Smooth muscle cell (in vitro differentiated cells): ENCODE results near the gene PPIL4. TPM values are rescaled to one million over a fixed set of nuclear protein-coding genes. Genes with fewer than 3 reads are reported as not detected.

Experiments
- DNase-seq: peaks from one replicate; lab custom pipeline; 2025; ENCODE audit not compliant: unreplicated experiment; lab: John Stamatoyannopoulos, UW
- H2AFZ ChIP-seq: fragments of 200-600 bp; sonication (generic); 2 replicates; pipeline ENCODE4 v1.6.0; 2016; ENCODE audit warnings: antibody characterized with exemption, low read depth, mild to moderate bottlenecking
- H3F3A ChIP-seq: fragments of 200-600 bp; sonication (generic); 2 replicates; pipeline ENCODE4 v1.6.0; 2017; ENCODE audit warnings: antibody characterized with exemption, low read depth
- H3K27ac ChIP-seq: fragments of 200-600 bp; sonication (generic); 2 replicates; pipeline ENCODE4 v1.5.1; 2016; ENCODE audit warnings: low read depth, mild to moderate bottlenecking
- H3K27me3 ChIP-seq: fragments of 200-600 bp; sonication (generic); 2 replicates; pipeline ENCODE4 v1.6.1; 2016; ENCODE audit warnings: low read depth, mild to moderate bottlenecking
- H3K36me3 ChIP-seq: fragments of 200-600 bp; sonication (generic); 2 replicates; pipeline ENCODE4 v1.5.1; 2016; ENCODE audit warnings: low read depth
- H3K4me1 ChIP-seq: fragments of 200-600 bp; sonication (generic); 2 replicates; pipeline ENCODE4 v1.5.1; 2016; ENCODE audit warnings: low read depth
- H3K4me2 ChIP-seq: fragments of 200-600 bp; sonication (generic); 2 replicates; pipeline ENCODE4 v1.6.0; 2016; ENCODE audit warnings: mild to moderate bottlenecking
- H3K4me3 ChIP-seq: fragments of 200-600 bp; sonication (generic); 2 replicates; pipeline ENCODE4 v1.5.1; 2016; ENCODE audit warnings: mild to moderate bottlenecking
- H3K79me2 ChIP-seq: fragments of 200-600 bp; sonication (generic); 2 replicates; pipeline ENCODE4 v1.6.0; 2016; ENCODE audit warnings: low read depth, mild to moderate bottlenecking
- H3K9ac ChIP-seq: fragments of 200-600 bp; sonication (generic); 2 replicates; pipeline ENCODE4 v1.6.0; 2016; ENCODE audit warnings: low read depth
- H3K9me3 ChIP-seq: fragments of 200-600 bp; sonication (generic); replicated peaks from 2 replicates; pipeline ENCODE4 v1.5.1; 2016; ENCODE audit warnings: low read depth
- H4K20me1 ChIP-seq: fragments of 200-600 bp; sonication (generic); 2 replicates; pipeline ENCODE4 v1.6.0; 2016; ENCODE audit warnings: low read depth
- WGBS: methylation state at CpG from one replicate; pipeline ENCODE4 v1.1.7; 2016; ENCODE audit warnings: low lambda C conversion rate; 5-methylcytosine and 5-hydroxymethylcytosine counted together
- polyA plus RNA-seq: library from polyadenylated mRNA; unstranded; fragments of >200 nt; fragmentation: Nextera tagmentation; extraction: Ambion mirVana; gene quantifications from 2 replicates; pipeline ENCODE4 v1.2.1, GENCODE V29; 2016
- total RNA-seq: library from RNA; depleted of rRNA; stranded (reverse); fragments of >200 nt; gene quantifications from 2 replicates; pipeline ENCODE4 v1.2.3, GENCODE V29; 2014
- TF ChIP-seq, protein P1 (sequence below): fragments of 200-600 bp; sonication (generic); IDR thresholded peaks from 2 replicates; pipeline ENCODE4 v1.5.1; 2017; ENCODE audit warnings: borderline replicate concordance, mild to moderate bottlenecking, antibody characterized with exemption; ENCODE audit not compliant: insufficient read depth, poor library complexity, severe bottlenecking

PPIL4 gene
- total and polyA plus RNA-seq, 2 experiments from 2014 or later, result 30.8 to 64.8 TPM

GRCh38 chr6:149477544-149477943 lies 68.3 kb downstream of the PPIL4 start:
- no peak for DNase-seq
- 92% methylated on average over 5 of the region's 5 CpGs for WGBS
- H3K27ac ChIP-seq, result no peak overlapping the region
- H3K4me1 ChIP-seq, result no peaks in the 10 kb centered on the region
- H3K9me3 ChIP-seq, result no peaks in the 10 kb centered on the region
- no peak overlapping the region for H3K9ac ChIP-seq
- H3K79me2 ChIP-seq, result no peaks in the 10 kb centered on the region
- no peaks in the 10 kb centered on the region for H3K27me3 ChIP-seq
- H4K20me1 ChIP-seq, result no peaks in the 10 kb centered on the region
- no peaks in the 10 kb centered on the region for H3F3A ChIP-seq
- no peak overlapping the region for H3K4me3 ChIP-seq
- no peak overlapping the region for H2AFZ ChIP-seq
- H3K36me3 ChIP-seq, result no peaks in the 10 kb centered on the region
- TF ChIP-seq, protein P1, sequence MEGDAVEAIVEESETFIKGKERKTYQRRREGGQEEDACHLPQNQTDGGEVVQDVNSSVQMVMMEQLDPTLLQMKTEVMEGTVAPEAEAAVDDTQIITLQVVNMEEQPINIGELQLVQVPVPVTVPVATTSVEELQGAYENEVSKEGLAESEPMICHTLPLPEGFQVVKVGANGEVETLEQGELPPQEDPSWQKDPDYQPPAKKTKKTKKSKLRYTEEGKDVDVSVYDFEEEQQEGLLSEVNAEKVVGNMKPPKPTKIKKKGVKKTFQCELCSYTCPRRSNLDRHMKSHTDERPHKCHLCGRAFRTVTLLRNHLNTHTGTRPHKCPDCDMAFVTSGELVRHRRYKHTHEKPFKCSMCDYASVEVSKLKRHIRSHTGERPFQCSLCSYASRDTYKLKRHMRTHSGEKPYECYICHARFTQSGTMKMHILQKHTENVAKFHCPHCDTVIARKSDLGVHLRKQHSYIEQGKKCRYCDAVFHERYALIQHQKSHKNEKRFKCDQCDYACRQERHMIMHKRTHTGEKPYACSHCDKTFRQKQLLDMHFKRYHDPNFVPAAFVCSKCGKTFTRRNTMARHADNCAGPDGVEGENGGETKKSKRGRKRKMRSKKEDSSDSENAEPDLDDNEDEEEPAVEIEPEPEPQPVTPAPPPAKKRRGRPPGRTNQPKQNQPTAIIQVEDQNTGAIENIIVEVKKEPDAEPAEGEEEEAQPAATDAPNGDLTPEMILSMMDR, result no peak
- no peak overlapping the region for H3K4me2 ChIP-seq

DNA sequence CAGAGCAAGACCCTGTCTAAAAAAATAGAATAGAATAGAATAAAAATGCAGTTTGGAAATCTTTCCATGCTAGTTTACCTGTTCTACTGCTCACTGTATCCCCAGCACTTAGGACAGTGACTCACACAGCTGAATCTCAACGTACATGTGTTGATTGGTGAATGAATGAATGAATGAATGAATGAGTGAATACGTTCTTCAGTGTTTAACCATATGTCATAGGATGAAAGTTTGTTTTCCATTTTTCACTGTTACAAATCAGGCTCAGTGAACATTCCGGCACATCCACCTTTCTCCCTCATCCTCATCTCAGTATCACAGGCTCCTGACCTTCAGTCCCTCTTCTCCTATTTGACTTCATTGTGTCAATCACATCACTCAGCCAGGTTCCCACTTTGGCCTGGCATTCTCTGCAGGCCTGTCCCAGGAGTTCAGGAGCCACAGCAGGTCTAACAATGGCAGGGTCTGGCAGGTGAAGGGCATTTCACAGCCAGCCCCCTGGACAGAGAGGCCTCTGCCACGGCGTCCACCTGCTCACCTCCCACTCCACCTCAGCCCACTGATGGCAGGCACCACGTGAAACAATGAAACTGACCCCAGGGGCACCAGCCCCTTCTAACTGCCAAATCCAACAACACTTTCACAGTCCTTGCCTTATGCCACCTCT lies 68.9 kb downstream of the PPIL4 start:
- H3K27me3 ChIP-seq, result no peaks in the 10 kb centered on the region
- no peaks in the 10 kb centered on the region for H3K36me3 ChIP-seq
- H4K20me1 ChIP-seq, result no peaks in the 10 kb centered on the region
- H3K79me2 ChIP-seq, result no peaks in the 10 kb centered on the region
- no peak overlapping the region for H3K4me2 ChIP-seq
- no peak overlapping the region for H3K4me3 ChIP-seq
- H2AFZ ChIP-seq, result no peak overlapping the region
- no peaks in the 10 kb centered on the region for H3K4me1 ChIP-seq
- TF ChIP-seq, protein P1, result no peak
- H3K9ac ChIP-seq, result no peak overlapping the region
- no peak overlapping the region for H3K27ac ChIP-seq
- H3F3A ChIP-seq, result no peaks in the 10 kb centered on the region
- H3K9me3 ChIP-seq, result no peaks in the 10 kb centered on the region
- DNase-seq, result no peak
- WGBS, result 70% methylated on average over 6 of the region's 6 CpGs

DNA sequence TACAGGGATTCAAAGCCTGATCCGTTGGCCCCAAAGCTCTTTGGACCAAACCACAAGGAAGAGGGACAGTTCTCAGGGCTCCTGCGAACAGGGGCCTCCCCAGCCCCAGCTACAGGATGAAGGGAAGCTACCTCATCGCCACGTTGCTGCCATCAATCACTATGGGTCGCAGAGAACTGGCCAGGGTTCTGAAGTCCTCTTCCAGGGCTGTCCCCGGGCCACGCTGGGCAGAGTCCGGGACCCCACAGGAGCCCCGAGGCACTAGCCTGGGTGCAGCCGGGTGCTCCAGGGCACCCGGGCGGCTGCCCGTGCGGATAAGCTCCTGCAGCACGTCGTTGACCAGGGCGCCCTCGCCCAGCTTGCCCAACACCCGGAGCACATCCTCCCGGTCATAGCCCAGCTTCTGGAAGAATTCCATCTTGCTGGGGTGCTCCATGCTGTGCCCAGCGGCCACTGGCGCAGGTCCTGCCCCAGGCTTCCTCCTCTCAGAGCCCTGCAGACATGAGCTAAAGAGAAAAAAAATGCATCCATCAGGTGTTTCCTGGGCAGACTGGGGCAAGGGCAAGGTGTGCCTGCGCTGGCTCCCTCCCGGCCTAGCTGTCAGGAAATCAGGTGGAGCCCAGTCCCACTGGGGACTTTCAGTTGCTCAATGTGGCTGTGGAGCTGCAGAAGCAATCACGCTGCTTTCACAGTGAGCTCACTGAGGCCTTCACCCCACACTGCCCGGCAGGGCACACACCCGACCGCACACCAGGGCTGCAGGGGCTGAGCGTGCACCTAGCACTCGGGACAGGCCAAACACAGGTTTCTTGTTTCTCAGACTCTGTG lies 71.5 kb downstream of the PPIL4 start:
- H3K4me2 ChIP-seq, result no peak overlapping the region
- WGBS, result 91% methylated on average over 26 of the region's 30 CpGs
- DNase-seq, result no peak
- no peaks in the 10 kb centered on the region for H3K27me3 ChIP-seq
- no peaks in the 10 kb centered on the region for H3K79me2 ChIP-seq
- no peaks in the 10 kb centered on the region for H3F3A ChIP-seq
- TF ChIP-seq, protein P1, result no peak
- H3K4me3 ChIP-seq, result no peak overlapping the region
- H2AFZ ChIP-seq, result no peak overlapping the region
- no peaks in the 10 kb centered on the region for H3K4me1 ChIP-seq
- H3K9ac ChIP-seq, result no peak overlapping the region
- no peak overlapping the region for H3K27ac ChIP-seq
- no peaks in the 10 kb centered on the region for H3K9me3 ChIP-seq
- H4K20me1 ChIP-seq, result no peaks in the 10 kb centered on the region
- H3K36me3 ChIP-seq, result no peaks in the 10 kb centered on the region
